ENCODE data around the gene ANKK1. TPM values are rescaled to one million over a fixed set of nuclear protein-coding genes. Genes with fewer than 3 reads are reported as not detected.

ANKK1 gene
- total RNA-seq, 1 donor from 2014 or later, result 0.50 TPM

DNA sequence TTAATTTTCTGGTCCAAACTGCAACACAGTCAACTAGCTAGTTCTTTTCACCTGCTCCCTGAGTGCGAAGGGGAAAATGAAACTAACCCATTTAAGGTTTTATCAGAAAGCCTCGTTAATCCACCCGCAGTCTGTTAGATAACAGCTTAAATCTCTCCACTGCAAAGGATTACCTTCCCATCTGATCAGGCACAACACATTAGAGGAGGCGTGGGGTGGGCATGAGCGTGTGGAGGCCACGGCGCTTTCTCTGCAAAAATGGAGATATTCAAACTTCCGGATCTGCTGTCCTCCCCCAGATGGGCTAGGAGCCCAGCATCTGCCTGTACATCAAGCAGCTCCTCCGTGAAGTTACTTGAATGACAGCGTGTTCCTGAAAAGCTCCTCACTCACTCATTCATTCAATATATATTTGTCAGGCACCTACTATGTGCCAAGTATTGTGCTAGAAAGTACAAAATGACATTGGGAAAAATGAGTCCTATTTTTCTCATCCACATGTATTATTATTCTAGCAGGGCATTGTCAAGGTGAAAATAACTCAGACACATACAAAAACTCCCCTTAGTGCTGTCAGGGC is 13.5 kb upstream of the ANKK1 start:
- no peaks in the 10 kb centered on the region for H3K36me3 ChIP-seq (ENCODE audit: control insufficient read depth, insufficient read depth, low read length)
- H3K27me3 ChIP-seq (ENCODE audit: control insufficient read depth, insufficient read depth, low read length), result no peaks in the 10 kb centered on the region
- no peak for DNase-seq (ENCODE audit: low read depth)
- TF ChIP-seq, protein P1, sequence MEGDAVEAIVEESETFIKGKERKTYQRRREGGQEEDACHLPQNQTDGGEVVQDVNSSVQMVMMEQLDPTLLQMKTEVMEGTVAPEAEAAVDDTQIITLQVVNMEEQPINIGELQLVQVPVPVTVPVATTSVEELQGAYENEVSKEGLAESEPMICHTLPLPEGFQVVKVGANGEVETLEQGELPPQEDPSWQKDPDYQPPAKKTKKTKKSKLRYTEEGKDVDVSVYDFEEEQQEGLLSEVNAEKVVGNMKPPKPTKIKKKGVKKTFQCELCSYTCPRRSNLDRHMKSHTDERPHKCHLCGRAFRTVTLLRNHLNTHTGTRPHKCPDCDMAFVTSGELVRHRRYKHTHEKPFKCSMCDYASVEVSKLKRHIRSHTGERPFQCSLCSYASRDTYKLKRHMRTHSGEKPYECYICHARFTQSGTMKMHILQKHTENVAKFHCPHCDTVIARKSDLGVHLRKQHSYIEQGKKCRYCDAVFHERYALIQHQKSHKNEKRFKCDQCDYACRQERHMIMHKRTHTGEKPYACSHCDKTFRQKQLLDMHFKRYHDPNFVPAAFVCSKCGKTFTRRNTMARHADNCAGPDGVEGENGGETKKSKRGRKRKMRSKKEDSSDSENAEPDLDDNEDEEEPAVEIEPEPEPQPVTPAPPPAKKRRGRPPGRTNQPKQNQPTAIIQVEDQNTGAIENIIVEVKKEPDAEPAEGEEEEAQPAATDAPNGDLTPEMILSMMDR (IDR thresholded peaks at IDR 0.05; ENCODE audit: insufficient read depth, low read length, poor library complexity, severe bottlenecking), result no peak
- H3K4me3 ChIP-seq (ENCODE audit: low read depth, low read length), result no peak overlapping the region

DNA sequence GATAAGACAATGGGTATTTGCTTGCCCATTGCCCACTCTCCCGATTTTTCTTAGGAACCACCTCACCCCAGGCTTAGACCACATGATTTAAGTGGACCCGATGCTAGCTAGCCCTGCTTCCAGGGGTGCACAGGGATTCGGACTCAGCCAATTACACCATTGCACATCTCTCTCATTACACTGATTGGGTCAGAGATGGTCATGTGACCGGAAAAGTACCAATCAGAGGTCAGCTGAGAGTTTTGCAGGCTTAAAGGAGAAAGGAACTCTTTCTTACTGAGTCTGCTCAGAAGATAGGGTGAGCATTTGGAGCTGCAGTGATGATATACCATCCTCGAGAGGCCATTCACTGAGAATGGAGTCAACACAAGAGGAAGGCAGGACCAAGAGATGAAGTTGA is 12.2 kb upstream of the ANKK1 start:
- DNase-seq (ENCODE audit: low read depth), result no peak
- no peaks in the 10 kb centered on the region for H3K36me3 ChIP-seq (ENCODE audit: control insufficient read depth, insufficient read depth, low read length)
- TF ChIP-seq, protein P1 (IDR thresholded peaks at IDR 0.05; ENCODE audit: insufficient read depth, low read length, poor library complexity, severe bottlenecking), result no peak
- H3K4me3 ChIP-seq (ENCODE audit: low read depth, low read length), result no peak overlapping the region
- H3K27me3 ChIP-seq (ENCODE audit: control insufficient read depth, insufficient read depth, low read length), result no peaks in the 10 kb centered on the region

DNA sequence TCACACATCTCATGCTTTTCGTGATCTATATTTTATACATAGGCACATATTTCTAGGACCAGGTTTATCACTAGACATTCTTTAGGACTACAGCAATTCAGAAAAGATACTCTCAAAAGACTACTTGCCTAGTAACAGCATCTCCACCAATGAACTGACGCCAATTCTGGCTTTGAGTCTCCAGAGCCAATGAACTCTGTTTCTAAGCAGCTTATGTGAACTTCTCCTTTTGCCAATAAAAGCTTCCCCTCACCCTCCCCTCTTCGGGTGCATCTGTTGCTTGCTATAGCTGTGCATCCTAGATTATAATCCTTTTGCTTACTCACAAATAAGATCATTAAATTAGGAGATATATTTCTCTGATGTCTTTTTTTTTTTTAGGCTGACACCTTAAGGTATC is 11.4 kb upstream of the ANKK1 start:
- no peaks in the 10 kb centered on the region for H3K27me3 ChIP-seq (ENCODE audit: control insufficient read depth, insufficient read depth, low read length)
- H3K36me3 ChIP-seq (ENCODE audit: control insufficient read depth, insufficient read depth, low read length), result no peaks in the 10 kb centered on the region
- TF ChIP-seq, protein P1 (IDR thresholded peaks at IDR 0.05; ENCODE audit: insufficient read depth, low read length, poor library complexity, severe bottlenecking), result no peak
- H3K4me3 ChIP-seq (ENCODE audit: low read depth, low read length), result no peak overlapping the region
- DNase-seq (ENCODE audit: low read depth), result no peak

DNA sequence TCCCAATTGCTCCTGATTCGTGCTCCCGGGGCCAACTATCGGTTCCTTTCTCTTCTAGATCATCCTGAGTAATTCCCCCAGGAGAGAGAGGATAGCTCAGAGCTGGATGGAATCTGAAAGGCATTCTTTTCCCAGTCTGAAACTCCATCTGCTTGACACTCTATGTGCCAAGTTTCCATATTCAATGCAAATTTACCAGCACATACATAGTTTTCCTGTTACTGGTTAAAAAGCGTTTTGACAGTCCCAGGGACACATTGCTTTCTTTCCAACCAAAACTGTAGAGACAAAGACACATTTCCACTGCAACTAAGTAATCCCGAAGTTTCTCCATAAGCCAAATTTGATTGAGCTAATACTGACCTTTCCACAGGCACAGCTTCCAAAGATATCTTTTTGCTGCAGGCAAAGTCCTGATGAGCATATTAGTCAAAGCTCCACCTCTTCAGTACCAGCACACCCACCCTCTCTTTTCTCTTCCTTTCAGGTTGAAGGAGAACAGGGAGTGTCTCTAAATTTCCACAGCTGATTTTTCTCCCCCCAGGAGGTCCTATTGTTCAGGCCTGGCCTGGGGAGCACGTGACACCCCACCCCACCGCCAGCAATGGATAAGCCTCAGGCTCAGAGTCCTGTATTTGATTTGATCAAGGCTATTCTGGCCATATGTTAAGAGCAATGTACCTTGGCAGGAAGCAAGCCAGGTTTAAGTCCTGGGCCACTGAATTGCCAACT is 9.7 kb upstream of the ANKK1 start:
- DNase-seq (ENCODE audit: low read depth), result no peak
- Histone ChIP-seq H3K4me3 (ENCODE audit: low read depth, low read length) (no peak overlapping the region), H3K27me3 (ENCODE audit: control insufficient read depth, insufficient read depth, low read length) (no peaks in the 10 kb centered on the region), H3K36me3 (ENCODE audit: control insufficient read depth, insufficient read depth, low read length) (no peaks in the 10 kb centered on the region)
- TF ChIP-seq, protein P1 (IDR thresholded peaks at IDR 0.05; ENCODE audit: insufficient read depth, low read length, poor library complexity, severe bottlenecking), result no peak

DNA sequence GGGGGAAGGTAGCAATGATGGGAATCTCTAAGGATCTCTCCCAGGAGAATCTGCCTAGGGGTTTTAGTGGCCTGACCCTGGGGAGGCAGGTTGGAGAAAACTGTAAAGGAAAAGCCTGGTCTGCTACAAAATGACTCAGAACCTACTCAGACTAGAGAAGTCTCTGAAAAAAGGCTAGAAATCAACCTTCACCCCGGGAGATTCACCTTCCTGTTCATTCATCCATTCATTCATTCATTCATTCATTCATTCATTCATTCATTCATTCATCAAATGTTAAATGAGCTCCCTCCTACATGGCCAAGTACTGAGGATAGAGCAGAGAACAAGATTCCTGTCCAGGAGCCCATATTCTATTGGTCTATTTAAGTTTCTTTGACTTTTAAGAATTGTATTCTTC is 8.9 kb upstream of the ANKK1 start:
- Histone ChIP-seq H3K36me3 (ENCODE audit: control insufficient read depth, insufficient read depth, low read length) (no peaks in the 10 kb centered on the region), H3K4me3 (ENCODE audit: low read depth, low read length) (no peak overlapping the region), H3K27me3 (ENCODE audit: control insufficient read depth, insufficient read depth, low read length) (no peaks in the 10 kb centered on the region)
- no peak for DNase-seq (ENCODE audit: low read depth)
- TF ChIP-seq, protein P1 (IDR thresholded peaks at IDR 0.05; ENCODE audit: insufficient read depth, low read length, poor library complexity, severe bottlenecking), result no peak

DNA sequence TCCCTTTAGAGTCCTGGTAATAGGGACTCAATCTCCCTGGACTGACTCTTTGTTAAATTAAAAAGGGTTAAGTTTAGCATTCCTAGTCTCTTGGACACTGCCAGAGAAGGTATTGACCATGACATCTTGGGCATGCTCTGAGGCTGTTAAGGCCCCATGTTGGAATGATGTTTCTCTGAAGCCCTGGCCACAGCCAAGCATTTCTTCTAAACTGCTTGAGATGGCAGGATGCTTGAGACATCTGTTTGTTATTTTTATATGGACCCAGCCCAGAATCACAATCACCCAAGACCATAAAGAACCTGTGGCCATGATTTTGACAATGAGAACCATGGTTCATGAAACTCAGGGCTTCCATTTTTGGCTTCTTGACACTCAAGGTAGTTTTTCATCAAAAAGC is 5.5 kb upstream of the ANKK1 start:
- Histone ChIP-seq H3K27me3 (ENCODE audit: control insufficient read depth, insufficient read depth, low read length) (no peaks in the 10 kb centered on the region), H3K4me3 (ENCODE audit: low read depth, low read length) (no peak overlapping the region), H3K36me3 (ENCODE audit: control insufficient read depth, insufficient read depth, low read length) (no peaks in the 10 kb centered on the region)
- no peak for DNase-seq (ENCODE audit: low read depth)
- TF ChIP-seq, protein P1 (IDR thresholded peaks at IDR 0.05; ENCODE audit: insufficient read depth, low read length, poor library complexity, severe bottlenecking), result no peak

Measured in kidney epithelial cell (primary cell).